SK-N-SH (cell line): ENCODE results near the gene NOLC1. TPM values are rescaled to one million over a fixed set of nuclear protein-coding genes. Genes with fewer than 3 reads are reported as not detected.

ENCODE experiments used
- CTCF ChIA-PET: fragments of 300-600, 350-600 bp; formaldehyde crosslinking; extraction: SDS; loops from one replicate; lab custom pipeline; 2021; lab: Yijun Ruan, JAX
- POLR2A ChIA-PET: fragments of 350-600 bp; sonication (Branson Sonifier 250); formaldehyde crosslinking; extraction: SDS; loops from one replicate; lab custom pipeline; 2020; ENCODE audit warnings: antibody characterized with exemption, inconsistent platforms; lab: Yijun Ruan, JAX
- DNase-seq: peaks from one replicate; pipeline ENCODE4 v3.0.0; 2012
- H2AFZ ChIP-seq: fragments of 200-600 bp; sonication (generic); 2 replicates; pipeline ENCODE4 v1.8.1; 2016; ENCODE audit warnings: antibody characterized with exemption, mild to moderate bottlenecking, low read depth
- H3F3A ChIP-seq: fragments of 200-600 bp; sonication (generic); replicated peaks from 2 replicates; pipeline ENCODE3; 2016; ENCODE audit warnings: antibody characterized with exemption, mild to moderate bottlenecking; ENCODE audit not compliant: insufficient read depth
- H3K27ac ChIP-seq, 2 experiments: fragments of 200-500 bp in 1 of 2; fragments of 200-600 bp in 1 of 2; sonication (Bioruptor generic) in 1 of 2; sonication (generic), shearing (Covaris generic) in 1 of 2; 2 replicates each; pipeline versions ENCODE4 v1.5.1 to v1.6.1; 2014 to 2016; ENCODE audit warnings: low read depth in 2 of 2, inconsistent platforms in 1 of 2, low read length in 1 of 2, mild to moderate bottlenecking in 1 of 2, mixed read lengths in 1 of 2
- H3K27me3 ChIP-seq: fragments of 200-600 bp; sonication (generic), shearing (Covaris generic); 2 replicates; pipeline ENCODE4 v1.6.1; 2016; ENCODE audit warnings: mixed run types; ENCODE audit not compliant: insufficient read depth
- H3K36me3 ChIP-seq, 2 experiments: fragments of 200-500 bp in 1 of 2; fragments of 200-600 bp in 1 of 2; sonication (Bioruptor generic) in 1 of 2; sonication (generic) in 1 of 2; replicated peaks in 1 of 2; 2 replicates each; pipeline versions ENCODE3 to v1.5.1; 2014 to 2016; ENCODE audit warnings: low read length in 1 of 2, mild to moderate bottlenecking in 1 of 2; ENCODE audit not compliant: insufficient read depth in 2 of 2, control insufficient read depth in 1 of 2
- H3K4me1 ChIP-seq, 2 experiments: fragments of 200-500 bp in 1 of 2; fragments of 200-600 bp in 1 of 2; sonication (Bioruptor generic) in 1 of 2; sonication (generic), shearing (Covaris generic) in 1 of 2; 2 replicates each; pipeline versions ENCODE4 v1.5.1 to v1.6.1; 2014 to 2016; ENCODE audit warnings: low read depth in 1 of 2, low read length in 1 of 2, mixed run types in 1 of 2; ENCODE audit not compliant: insufficient read depth in 2 of 2, control insufficient read depth in 1 of 2
- H3K4me2 ChIP-seq: fragments of 200-600 bp; sonication (generic), shearing (Covaris generic); 2 replicates; pipeline ENCODE4 v1.6.1; 2017; ENCODE audit warnings: mixed run types
- H3K4me3 ChIP-seq, 2 experiments: fragments of 200-500 bp in 1 of 2; fragments of 200-600 bp in 1 of 2; sonication (Bioruptor generic) in 1 of 2; sonication (generic), shearing (Covaris generic) in 1 of 2; 2 replicates each; pipeline versions ENCODE4 v1.5.1 to v1.8.1; 2014 to 2016; ENCODE audit warnings: low read depth in 2 of 2, inconsistent platforms in 1 of 2, low read length in 1 of 2, mild to moderate bottlenecking in 1 of 2, mixed read lengths in 1 of 2, moderate library complexity in 1 of 2
- H3K79me2 ChIP-seq: fragments of 200-600 bp; sonication (generic); 2 replicates; pipeline ENCODE4 v1.8.1; 2017; ENCODE audit warnings: mild to moderate bottlenecking; ENCODE audit not compliant: insufficient read depth
- H3K9ac ChIP-seq: fragments of 200-600 bp; sonication (generic); 2 replicates; pipeline ENCODE4 v1.6.1; 2017; ENCODE audit warnings: mixed run types
- H3K9me2 ChIP-seq: fragments of 200-600 bp; sonication (generic); 2 replicates; pipeline ENCODE4 v1.6.1; 2017; ENCODE audit warnings: mixed run types
- H3K9me3 ChIP-seq: fragments of 200-600 bp; sonication (generic); 2 replicates; pipeline ENCODE4 v1.6.1; 2017; ENCODE audit warnings: mixed run types, mild to moderate bottlenecking, moderate library complexity
- H4K20me1 ChIP-seq: fragments of 200-600 bp; sonication (generic); 2 replicates; pipeline ENCODE4 v1.6.1; 2017; ENCODE audit warnings: mild to moderate bottlenecking, mixed run types; ENCODE audit not compliant: insufficient read depth
- CHD2 ChIP-seq: fragments of 150-350 bp; IDR thresholded peaks from 2 replicates; pipeline ENCODE4 v1.6.1; 2018; ENCODE audit warnings: low read length; ENCODE audit not compliant: partially characterized antibody
- FOXM1 ChIP-seq: IDR thresholded peaks from 2 replicates; pipeline ENCODE4 v1.4.0; 2012; ENCODE audit warnings: low read depth, mild to moderate bottlenecking
- MAX ChIP-seq: IDR thresholded peaks from 2 replicates; pipeline ENCODE4 v1.4.0; 2012; ENCODE audit warnings: low read depth
- MEF2A ChIP-seq: IDR thresholded peaks from 2 replicates; pipeline ENCODE4 v1.4.0; 2012; ENCODE audit warnings: low read depth, borderline replicate concordance
- RAD21 ChIP-seq: IDR thresholded peaks from 2 replicates; pipeline ENCODE4 v1.6.1; 2012; ENCODE audit warnings: mild to moderate bottlenecking, low read length
- RXRA ChIP-seq: IDR thresholded peaks from 2 replicates; pipeline ENCODE4 v1.4.0; 2012; ENCODE audit warnings: low read depth, mild to moderate bottlenecking, borderline replicate concordance
- TCF12 ChIP-seq: IDR thresholded peaks from 2 replicates; pipeline ENCODE4 v1.4.0; 2012
- TEAD4 ChIP-seq: IDR thresholded peaks from 2 replicates; pipeline ENCODE4 v1.4.0; 2012; ENCODE audit warnings: mild to moderate bottlenecking, borderline replicate concordance; ENCODE audit not compliant: insufficient read depth
- USF1 ChIP-seq: IDR thresholded peaks from 2 replicates; pipeline ENCODE4 v1.4.0; 2012; ENCODE audit warnings: low read depth, borderline replicate concordance
- YY1 ChIP-seq: IDR thresholded peaks from 2 replicates; pipeline ENCODE4 v1.4.0; 2012; ENCODE audit warnings: low read depth, mild to moderate bottlenecking
- ZBTB33 ChIP-seq: IDR thresholded peaks from 2 replicates; pipeline ENCODE4 v1.4.0; 2012; ENCODE audit warnings: low read depth, borderline replicate concordance
- WGBS: methylation state at CpG from one replicate; pipeline ENCODE4 v1.1.6; 2017; ENCODE audit warnings: low lambda C conversion rate; 5-methylcytosine and 5-hydroxymethylcytosine counted together
- polyA plus RNA-seq, 3 experiments: library from polyadenylated mRNA; depleted of rRNA; stranded (reverse); fragments of >200 nt; gene quantifications; 2 replicates each; pipeline ENCODE4 v1.2.3, GENCODE V29; 2012

Gene NOLC1
- polyA plus RNA-seq, 1 of the 3 experiments (the other 2 are of a cell fraction), result 71.8 TPM

GRCh38 chr10:102117391-102118159 lies 34.6 kb upstream of the NOLC1 start (continued):
- TF ChIP-seq USF1 (peak; percentile 52; the same call in 1 of the 2 replicates), FOXM1 (no peak), TCF12 (peak; percentile 78), MAX (peak; percentile 95), TEAD4 (0 out of 2 replicates have a peak, but pooled peaks have one; percentile 19), RXRA (peak; percentile 9; the same call in 1 of the 2 replicates), ZBTB33 (no peak), MEF2A (no peak), YY1 (no peak), CHD2 (peak; percentile 77)

GRCh38 chr10:102118867-102119266 lies 33.3 kb upstream of the NOLC1 start:
- peak overlapping the region; percentile 94 for H3K4me2 ChIP-seq
- H3F3A ChIP-seq, result peaks cover 23% of the 10 kb centered on the region
- H3K79me2 ChIP-seq, result peaks cover 63% of the 10 kb centered on the region
- ChIA-PET POLR2A (interaction anchor here (0.6 to 1.4 kb wide), 2 partner anchors 33 to 276 kb away, joined by 3 read pairs; no protein-coding TSS in a partner anchor), CTCF (interaction anchor here (1.1 to 1.4 kb wide), 4 partner anchors 13 to 283 kb away, joined by 3 to 4 read pairs (median 3); no protein-coding TSS in a partner anchor)
- DNase-seq, result no peak
- peaks cover 4% of the 10 kb centered on the region for H4K20me1 ChIP-seq
- peak overlapping the region; percentile 65; the same call in 1 of the 2 replicates for H3K9ac ChIP-seq
- no peaks in the 10 kb centered on the region for H3K9me3 ChIP-seq
- no peaks in the 10 kb centered on the region for H3K9me2 ChIP-seq
- H3K4me1 ChIP-seq, result peaks cover 45 to 55% of the 10 kb centered on the region in 2 experiments
- H3K36me3 ChIP-seq, result no peaks in the 10 kb centered on the region
- no peaks in the 10 kb centered on the region for H3K27me3 ChIP-seq
- TF ChIP-seq RAD21 (no peak), USF1 (0 out of 2 replicates have a peak, but pooled peaks have one; percentile 55)
- peak overlapping the region; percentile 84 to 86 for H3K4me3 ChIP-seq
- H3K27ac ChIP-seq, result peak overlapping the region; percentile 86 to 99
- H2AFZ ChIP-seq, result no peak overlapping the region
- WGBS, result 20% methylated on average over 6 of the region's 6 CpGs
